Stimulated activated CD4-positive, alpha-beta T cell treated with anti-CD3 and anti-CD28 coated beads, Interleukin-1b, Interleukin-23, amount 100 ng/mL, for 24 hours (primary cell): ENCODE results near the gene AGBL4.

Source experiments
- DNase-seq, 4 experiments: peaks; one replicate each; pipeline ENCODE4 v3.0.0-alpha.2; 2020; ENCODE audit warnings: low read depth in 4 of 4, low spot score in 1 of 4

The AGBL4 gene

DNA sequence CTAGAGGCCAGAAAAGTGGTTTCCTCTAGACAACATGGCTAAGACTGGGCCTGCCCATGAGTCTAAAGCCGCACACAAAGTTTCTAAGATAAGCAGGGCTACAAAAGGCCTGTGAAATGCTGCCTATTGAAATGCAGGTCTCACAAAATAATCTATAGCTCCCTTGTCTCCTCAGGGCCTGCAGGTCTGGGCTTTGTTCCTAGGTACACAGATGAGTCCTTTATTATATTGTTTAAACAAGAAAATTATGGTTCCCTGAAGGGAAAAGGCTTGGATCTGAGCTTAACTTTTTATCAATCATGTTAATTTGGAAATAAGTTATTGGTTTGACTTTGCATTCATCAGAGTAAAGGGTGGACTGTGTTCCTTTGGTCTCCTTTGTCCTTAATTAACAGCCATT is 833.6 kb downstream of the AGBL4 start:
- DNase-seq: no peak

DNA sequence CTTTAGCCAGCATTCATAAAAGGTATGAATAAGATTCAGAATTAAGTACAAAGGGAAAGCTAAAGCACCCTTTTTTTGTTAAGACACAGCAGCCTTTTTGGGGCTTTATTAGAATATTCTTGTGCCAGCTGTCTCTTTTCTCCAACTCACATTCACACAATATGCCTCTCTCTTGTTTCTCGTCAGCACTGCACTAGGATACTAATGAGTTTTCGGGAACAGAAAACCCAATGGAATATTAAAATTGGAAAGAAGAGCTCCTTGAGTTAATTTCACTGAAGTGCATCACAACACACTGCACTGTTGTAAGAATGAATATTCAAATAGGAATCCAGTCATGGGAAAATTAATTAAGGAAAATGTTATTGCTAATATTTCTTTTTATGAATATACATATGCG is 836.7 kb downstream of the AGBL4 start:
- no peak for DNase-seq

DNA sequence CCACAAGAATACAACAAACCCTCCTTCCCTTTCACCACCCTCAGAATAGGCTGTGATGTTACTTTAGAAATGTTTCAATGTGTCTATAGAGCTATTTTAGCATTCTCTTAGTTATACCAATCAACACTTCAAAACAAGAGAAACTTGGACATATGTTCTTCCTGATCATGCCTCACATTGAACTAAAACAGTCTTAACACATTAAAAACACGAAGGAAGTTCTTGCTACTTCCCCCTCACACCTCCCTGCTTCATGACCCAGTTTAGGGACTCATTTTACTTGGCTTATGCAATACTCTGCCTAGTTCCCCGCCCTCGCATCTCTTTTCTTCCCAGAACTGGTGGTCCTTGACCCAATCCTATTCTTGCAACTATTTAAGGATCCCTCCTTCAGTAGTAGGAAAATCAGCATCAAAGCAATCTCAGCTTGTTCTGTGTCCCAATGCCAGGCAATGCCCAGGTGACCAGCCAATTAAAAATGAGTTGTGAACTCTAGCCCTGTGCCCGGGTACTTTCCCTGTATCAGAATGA is 838.2 kb downstream of the AGBL4 start:
- DNase-seq: no peak

DNA sequence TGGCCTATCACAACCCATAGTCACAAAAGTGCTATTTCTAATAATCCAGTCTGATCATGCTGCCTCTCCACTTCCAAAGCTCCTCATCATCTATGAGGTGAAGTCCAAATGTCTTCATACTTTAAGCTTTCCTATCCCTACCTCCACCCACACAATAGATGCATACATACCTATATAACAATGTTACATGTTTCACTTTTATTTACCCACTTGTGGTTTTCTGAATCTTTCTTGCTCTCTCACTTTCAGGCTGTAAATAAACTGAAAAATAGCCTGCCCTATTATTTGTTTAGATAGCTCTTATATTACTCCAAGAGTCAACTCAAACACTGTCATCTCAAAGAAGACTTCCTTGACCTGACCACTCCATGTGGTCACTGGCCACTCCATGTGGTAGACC is 840.3 kb downstream of the AGBL4 start:
- DNase-seq: no peak

DNA sequence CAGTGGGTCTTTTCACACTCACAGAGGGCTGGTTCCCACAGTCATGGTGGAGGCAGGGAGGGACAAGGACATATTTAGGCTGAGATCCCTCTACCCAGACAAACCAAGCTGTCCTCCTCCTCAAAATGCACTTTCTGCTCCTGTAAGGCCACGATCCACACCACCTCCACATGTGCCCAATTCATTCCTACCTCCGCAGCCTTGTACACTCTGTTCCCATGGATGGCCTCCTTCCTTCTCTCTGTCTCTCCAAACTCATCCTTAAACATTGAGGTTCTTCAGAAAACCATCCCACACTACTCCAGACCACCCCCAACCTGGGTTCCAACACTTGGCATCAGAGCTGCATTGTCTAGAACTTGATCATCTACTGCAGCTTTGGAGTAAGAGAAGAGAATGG is 842.7 kb downstream of the AGBL4 start:
- DNase-seq: no peak

DNA sequence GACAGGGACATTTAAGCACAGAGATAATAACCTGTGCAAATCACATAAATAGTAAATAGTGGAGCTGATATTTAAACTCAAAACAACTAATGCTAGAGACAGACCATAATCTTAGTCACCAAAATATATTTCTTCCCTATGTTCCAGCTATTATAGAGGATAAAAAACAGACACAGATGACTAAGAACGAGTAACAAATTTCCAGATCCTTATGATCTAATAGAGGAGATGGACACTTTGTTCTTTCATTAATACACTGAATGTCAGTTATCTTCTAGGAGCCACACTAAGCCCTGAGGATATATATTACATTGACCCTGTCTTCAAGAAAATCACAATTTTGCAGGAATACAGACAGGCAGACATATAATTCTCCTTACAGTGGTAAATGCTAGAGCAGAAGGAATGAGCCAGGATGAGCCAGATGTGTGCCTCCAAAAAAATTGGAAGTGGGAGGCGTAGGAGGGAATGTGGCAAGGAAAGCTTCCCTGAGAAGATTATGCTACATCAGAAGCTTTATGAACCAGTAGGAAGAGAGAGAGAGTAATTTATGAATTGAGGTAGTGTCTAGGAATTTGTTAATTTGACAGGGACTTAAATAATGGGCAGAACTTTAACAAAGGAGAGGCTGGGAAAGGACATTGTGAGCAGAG is 851.7 kb downstream of the AGBL4 start:
- DNase-seq: no peak

DNA sequence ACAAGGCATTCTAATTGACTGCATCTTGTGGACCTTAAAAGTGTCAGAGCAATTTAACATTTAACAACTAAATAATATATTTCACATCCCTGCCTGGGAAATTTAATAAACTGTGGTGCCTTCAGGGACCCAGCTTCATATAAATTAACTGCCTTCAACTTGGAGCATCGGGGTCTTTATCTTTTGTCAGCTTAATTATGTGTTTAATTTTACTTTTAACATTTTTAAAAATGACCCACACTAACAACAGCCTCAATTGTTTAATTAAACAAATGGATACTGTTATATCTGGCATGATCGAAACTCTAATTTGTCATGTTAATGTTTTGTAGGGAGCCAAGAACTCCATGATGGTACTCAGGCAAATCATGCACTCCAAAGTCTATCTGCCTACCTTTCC is 857.7 kb downstream of the AGBL4 start:
- DNase-seq: no peak

DNA sequence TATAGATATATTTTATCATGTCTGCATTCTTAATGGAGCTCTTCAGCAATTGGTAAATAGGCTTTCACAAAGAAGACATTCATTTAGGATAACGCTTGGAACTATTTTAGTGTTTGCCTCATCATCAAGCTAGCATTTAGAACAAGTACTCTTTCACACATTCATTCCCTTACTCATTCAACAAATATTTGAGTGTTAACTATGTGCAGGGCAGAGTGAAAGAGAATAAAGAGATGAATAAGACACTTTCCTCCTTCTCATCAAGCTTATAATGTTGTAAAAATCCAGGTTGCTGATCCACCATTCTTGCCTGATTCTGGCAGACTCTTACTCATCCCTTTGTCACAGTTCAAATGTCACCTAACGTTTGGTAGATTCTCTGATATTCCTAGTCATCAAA is 860.7 kb downstream of the AGBL4 start:
- no peak for DNase-seq

DNA sequence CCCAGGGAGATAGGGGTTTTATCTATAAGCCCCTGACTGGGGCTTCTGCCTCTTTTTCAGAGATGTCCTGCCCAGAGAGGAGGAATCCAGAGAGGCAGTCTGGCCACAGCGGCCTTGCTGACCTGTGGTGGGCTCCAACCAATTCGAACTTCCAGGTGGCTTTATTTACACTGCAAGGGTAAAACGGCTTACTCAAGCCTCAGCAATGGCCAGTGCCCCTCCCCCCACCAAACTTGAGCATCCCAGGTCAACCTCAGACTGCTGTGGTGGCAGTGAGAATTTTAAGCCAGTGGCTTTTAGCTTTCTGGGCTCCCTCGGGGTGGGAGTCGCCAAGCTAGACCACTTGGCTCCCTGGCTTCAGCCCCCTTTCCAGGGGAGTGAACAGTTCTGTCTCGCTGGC is 863.1 kb downstream of the AGBL4 start:
- DNase-seq: no peak

DNA sequence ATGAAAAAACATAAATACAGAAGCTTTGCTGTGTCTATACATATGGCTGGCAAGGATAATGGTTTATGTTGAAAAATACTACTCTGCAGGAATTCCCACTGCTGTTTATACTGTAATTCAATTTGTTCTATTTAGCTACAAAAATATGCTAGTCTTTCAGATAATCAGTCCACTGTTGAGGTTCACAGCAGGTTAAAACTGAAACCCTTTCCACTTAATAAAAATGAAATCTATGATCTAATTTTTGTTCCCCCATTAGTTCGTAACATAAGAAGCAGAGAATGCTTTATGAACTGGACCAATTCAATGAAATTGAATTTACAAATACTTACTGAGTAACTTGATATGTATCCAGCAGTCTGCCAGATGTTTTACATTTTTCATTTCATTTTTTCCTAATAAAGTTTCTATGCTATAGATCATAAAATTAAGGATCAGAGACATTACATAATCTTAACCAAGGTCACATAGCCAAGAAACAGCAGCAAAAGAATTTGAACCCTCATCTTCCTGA is 887.0 kb downstream of the AGBL4 start:
- no peak for DNase-seq

DNA sequence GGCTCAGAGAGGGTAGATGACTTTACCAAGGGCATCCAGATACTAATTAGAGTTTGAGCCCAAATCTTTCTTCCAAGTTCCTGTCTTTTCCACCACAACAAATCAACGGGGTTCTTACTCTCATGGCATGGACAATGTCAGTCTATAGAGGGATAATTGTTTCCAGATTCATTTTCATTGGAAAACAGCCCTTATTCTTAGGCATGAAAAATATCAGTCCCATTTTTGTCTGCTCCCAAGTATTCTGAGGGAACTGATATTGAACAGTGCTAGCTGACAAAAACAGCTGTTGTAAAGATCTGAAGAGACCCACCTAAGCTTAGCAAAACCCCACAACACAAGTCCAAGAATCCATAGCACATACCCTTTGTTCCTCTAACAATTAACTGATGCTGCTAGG is 898.0 kb downstream of the AGBL4 start:
- DNase-seq: no peak

DNA sequence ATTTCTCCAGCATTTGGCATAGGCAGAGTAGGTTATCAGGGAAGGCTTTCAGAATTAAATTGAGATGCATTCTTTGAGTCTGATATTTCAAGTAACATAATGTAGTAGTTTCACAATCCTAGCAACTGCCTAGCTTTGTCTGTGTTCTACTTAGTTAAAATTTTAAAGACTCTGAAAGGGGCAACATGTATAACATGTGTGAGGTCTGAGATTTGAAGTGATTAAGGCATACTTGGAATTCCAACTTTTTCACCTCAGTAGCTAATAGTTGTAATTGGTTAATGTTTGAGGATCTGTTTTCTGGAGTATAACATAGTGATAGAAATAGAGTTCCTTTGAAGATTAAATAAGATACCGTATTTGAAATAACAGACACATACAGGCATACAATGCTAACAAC is 911.8 kb downstream of the AGBL4 start:
- DNase-seq: no peak

DNA sequence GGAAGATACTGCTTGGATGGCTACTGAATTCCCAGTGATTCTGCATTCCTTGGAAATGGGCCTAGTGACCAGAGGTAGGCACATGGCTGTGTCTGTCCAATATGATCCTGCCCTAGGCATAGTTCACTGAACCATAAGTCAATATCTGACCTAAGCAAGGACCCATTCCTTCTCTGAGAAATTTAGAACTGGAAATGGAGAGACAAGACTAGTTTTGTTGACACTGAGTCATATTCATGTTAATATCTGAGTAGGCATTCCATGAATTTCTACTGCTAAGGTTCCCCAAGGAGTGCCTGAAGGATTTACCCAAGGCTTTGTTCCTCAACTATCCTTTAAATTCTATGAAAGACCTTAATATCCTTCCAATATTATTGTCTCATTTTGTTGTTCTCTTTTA is 917.3 kb downstream of the AGBL4 start:
- DNase-seq: no peak

DNA sequence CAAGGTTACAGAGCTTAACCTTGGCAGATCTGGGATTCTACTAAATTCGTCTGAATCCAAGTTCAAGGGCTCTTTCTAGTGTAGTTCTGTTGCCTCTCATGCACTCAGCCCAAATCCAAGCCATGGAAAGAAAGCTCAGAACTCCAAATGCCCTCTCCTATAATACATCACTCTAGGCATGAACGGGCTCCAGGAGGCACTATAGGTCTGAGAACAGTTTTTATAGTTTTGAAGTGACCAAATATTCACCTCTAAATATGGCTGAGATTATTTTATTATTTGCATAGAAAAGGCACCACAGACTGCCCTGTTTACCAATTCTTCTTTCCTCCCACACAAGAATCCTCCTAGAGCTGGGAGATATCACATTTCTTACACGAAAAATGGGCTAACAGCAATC is 919.2 kb downstream of the AGBL4 start:
- no peak for DNase-seq

DNA sequence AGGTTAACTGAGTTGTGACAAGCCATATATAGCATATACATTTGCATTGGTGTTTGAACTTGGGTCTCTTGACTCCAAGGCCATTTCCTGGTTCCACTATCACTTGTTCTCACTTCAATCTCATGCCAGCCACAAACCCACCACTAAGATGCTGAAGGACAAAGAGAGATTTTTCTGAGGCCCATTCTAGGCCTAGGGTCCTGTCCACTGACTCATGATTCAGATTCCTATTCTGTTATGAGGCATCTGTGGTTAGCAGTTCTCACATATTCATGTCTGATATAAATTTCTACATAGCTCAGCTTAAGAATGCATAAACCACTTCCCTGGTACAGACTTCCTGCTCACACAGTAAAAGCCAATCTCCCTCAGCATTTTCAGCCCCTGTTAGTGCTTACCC is 921.0 kb downstream of the AGBL4 start:
- no peak for DNase-seq

DNA sequence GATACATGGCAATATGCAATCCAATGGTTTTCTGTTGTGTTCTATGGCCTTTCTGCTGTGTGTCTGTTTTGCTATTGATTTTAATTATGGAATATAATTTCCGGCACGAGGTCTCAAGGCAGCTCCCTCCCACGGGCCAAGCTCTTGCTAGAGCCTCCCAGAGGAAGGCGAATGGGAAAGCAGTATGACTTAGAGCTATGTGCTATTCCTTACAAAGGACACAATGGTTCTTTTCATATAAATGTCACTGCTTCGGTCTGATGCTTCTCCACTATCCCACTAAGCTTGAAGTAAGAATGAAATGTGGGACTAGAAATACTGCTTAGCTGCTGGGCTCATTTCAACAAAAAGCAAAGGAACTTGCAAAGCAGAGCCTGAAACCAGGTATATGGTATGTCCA is 924.9 kb downstream of the AGBL4 start:
- no peak for DNase-seq

DNA sequence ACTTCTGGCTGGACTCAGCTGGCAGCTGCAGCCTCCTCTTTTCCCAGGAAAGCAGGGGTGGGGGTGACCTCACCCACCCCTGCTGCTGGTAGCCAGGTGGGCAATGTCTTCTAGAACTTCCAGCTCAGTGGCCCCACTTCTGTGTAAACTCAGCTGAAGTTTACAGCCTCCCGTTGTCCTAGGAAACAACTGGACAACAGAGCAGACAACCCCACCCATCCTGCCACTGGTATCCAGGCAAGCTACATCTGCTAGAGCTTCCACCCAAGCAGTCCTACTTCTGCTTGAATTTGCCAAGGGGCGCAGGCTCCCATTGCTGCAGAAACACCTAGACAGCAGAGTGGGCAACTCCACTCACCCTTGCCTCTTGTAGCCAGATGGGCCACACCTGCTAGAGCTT is 937.4 kb downstream of the AGBL4 start:
- DNase-seq: no peak

DNA sequence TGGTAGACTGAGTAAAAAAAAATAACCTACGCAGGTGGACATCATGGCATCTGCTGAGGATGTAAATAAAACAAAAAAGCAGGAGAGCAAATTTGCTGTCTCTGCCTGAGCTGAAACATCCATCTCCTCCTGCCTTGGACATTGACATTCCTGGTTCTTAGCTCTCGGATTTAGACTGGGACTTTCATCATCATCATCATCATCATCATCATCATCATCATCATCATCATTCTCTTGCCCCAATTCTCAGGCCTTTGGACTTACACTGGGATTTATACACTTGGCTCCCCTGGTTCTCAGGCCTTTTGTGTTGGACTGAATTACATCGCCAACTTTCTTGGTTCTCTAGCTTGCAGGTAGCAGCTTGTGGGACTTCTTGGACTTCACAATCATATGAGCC is 938.7 kb downstream of the AGBL4 start:
- DNase-seq: no peak

DNA sequence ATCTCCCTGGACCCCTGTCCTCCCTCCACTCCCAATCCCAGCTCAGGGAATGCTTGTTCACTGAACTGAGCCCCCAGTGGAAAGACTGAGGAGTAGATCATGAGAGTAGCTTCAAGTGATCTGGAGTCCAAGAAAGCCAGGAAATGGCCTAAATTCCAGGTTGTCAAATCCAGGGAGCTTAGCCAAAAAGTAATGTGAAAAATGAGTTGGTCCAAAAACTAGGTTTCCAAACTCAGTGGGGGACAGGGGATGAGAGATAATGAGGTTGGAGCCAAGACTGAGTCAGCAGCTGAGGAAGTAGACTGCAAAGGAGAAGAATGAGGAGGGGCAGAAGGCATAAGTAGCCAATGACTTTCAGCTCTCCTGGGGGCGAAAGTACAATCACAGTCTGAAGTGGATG is 963.0 kb downstream of the AGBL4 start:
- no peak for DNase-seq

DNA sequence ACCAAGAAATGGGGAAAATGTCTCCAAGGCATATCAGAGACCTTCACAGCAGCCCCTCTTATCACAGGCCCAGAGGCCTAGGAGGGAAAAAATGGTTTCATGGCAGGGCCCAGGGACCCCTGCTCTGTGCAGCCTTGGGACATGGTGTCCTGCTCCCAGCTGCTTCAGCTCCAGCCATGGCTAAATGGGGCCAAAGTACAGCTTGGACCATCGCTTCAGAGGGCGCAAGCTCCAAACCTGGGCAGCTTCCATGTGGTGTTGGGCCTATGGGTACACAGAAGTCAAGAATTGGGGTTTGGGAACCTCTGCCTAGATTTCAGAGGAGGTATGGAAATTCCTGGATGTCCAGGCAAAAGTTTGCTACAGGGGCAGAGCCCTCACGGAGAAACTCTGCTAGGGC is 964.7 kb downstream of the AGBL4 start:
- DNase-seq: no peak

DNA sequence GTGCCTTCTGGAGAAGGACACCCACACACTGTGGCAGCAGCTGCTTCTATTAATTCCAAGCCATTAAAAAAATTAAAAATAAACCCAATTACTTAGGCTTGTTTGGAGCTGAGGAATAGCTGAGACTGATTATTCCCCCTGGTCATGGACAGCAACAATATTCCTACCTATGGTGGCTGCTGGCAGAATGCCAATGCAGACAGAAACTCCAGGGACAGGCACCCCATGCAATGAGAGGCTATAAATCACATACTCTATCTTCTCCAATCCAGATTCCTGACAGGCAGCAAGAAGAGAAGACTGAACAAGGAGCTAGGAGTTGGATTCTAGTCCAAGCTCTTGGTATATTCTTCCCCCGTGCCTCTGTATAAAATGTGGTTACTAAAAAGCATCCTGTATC is 971.7 kb downstream of the AGBL4 start:
- no peak for DNase-seq

DNA sequence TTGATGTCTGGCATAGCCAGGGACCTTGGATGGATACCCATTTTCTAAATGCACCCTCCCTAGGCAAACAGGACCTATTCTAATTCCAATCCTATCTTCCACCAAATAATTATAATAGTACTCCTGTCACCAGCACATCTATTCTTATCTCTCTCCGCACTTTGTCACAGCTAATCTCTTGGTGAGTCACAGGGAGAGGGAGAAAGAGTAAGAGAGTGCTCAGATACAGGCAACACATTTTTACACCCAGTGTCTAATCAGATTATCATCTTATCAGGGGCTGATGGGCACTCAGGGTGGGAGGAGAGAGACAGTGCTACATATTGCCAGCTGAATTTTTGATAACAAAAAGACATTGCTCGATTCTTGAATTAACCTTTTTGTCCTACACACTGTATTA is 972.1 kb downstream of the AGBL4 start:
- DNase-seq: no peak

DNA sequence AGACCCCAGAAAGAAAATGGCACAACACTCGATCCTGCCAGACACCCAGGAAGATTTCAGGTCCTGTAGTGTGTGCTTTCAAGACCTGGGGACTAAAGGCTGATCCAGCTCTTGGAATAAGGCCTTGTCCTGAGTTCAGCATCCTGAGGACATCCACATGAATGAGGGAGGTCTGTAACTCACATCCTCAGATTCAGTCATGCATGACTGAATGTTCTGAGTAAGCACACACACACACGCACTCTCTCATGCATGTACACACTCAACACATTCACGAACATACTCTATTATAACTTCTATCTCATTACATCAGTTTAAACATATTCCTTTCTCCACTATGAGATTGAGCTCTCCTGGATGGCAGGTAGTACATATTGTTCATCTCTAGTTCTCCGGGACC is 973.7 kb downstream of the AGBL4 start:
- DNase-seq: no peak
